VCaP (cell line): Measurements from ENCODE around the gene POLR2C.

Experiments used
- H3K27ac ChIP-seq: fragments of 450-650 bp; 2 replicates; pipeline ENCODE4 v1.5.1; 2017
- CTCF ChIP-seq: fragments of 450-650 bp; conservative IDR thresholded peaks from 2 replicates; pipeline ENCODE4 v1.5.1; 2017; ENCODE audit warnings: mild to moderate bottlenecking, moderate library complexity

Gene POLR2C

DNA sequence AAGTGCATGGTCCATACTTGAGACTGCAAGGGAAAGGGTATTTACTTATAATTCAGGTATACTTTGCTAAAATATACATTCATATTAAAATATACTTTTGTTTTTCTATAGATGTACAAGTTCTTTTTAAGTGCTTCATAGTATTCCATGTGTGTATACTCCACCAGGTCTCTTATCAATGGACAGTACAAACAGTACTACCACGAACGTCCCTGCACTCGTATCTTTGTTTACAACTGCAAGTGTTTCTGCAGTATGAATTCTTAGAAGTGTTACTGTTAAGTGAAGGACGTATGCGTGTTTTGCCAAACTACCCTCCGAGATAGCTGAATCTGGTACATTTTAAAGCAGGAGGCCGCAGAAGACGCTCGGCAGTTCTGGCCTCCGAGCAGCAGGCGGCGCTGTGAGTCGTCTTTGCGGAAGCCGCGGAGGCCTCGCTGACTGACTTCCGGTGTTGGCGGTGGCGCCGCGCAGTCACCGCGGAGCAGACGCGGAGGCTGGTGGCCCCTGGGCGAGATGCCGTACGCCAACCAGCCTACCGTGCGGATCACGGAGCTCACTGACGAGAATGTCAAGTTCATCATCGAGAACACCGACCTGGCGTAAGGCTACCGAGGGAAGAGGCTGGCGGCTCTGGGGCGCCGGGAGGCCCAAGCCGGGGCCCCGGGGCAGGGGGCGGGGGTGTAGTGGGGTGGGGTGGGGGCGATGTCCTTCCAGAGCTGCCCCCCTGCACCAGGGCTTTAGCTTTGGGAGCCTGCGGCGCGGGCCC lies at the start of gene POLR2C:
Gene POLR2C (plus strand): TSS at position 471 of the 769 bp plus-strand sequence. CDS start 46 bp downstream, at position 517.
- TF ChIP-seq CTCF: peak; percentile 88

GRCh38 chr16:57413301-57413730 lies 49.2 kb upstream of the POLR2C start:
- TF ChIP-seq CTCF: no peak
- no peak overlapping the region for H3K27ac ChIP-seq

More for the DNA sequence above, at the start of gene POLR2C:
- H3K27ac ChIP-seq: peak within 1 kb of the TSS; percentile 74; the same call in 1 of the 2 replicates

GRCh38 chr16:57413733-57414132 lies 48.7 kb upstream of the POLR2C start:
- H3K27ac ChIP-seq: no peak overlapping the region
- TF ChIP-seq CTCF: no peak

- no peak for TF ChIP-seq CTCF
- no peak overlapping the region for H3K27ac ChIP-seq
Observed at GRCh38 chr16:57416084-57416483, 46.4 kb upstream of the POLR2C start.

GRCh38 chr16:57419506-57419905 lies 43.0 kb upstream of the POLR2C start:
- peak overlapping the region; percentile 70 for H3K27ac ChIP-seq
- TF ChIP-seq CTCF: no peak

DNA sequence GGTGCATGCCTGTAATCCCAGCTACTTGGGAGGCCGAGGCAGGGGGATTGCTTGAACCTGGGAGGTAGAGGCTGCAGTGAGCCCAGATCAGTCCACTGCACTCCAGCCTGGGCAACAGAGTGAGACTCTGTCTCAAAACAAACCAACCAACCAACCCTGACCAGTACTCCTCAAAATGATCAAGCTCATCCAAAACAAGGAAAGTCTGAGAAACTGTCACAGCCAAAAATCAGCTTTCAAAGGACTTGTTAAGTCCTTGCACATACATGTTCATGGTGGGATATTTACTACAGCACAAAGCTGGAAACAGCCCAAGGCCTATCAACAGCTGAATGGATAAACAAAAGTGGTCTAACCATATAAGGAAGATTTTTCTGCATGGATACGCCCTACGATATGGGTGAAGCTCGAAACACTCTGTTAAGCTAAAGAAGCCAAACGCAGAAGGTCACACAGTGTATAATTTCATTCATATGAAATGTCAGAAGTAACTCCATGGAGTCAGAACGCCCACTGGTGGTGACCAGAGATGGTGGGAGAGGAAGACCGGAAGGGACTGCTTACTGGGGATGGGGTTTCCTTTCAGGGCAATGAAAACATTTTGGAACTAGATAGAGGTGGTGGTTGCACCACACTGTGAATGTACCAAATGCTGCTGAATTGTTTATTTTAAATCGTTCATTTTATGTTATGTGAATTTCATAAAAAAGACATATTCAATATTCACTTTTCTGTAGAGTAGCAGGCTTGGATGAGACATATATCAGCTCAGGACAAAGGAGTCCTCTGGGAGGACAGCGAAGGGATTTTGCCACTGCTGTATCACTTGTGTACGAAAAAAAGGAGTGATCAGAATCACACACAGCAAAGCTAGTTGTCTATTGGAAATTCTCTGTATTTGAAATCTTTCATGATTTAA lies 40.2 kb upstream of the POLR2C start:
- TF ChIP-seq CTCF: peak; percentile 75
- H3K27ac ChIP-seq: no peak overlapping the region

DNA sequence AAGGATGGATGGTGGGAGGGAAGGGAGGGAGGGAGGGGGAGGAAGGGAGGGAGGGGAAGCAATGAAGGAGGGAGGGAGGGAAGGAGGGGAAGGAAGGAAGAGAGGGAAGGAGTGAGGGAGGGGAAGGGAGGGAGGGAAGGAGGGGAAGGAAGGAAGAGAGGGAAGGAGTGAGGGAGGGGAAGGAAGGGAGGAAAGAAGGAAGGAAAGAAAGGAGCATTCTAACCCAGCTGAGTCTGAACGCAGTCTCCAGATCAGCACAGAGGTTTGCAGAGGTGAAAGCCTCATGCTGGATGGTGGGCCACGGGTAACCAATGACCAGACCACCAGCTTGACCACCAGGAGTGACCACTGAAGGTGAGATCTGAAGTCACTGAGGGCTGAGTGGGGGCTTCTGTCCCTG lies 39.3 kb upstream of the POLR2C start:
- no peak overlapping the region for H3K27ac ChIP-seq
- no peak for TF ChIP-seq CTCF
